Measurements from ENCODE around the gene WNT5A. TPM values are rescaled to one million over a fixed set of nuclear protein-coding genes. Genes with fewer than 3 reads are reported as not detected.

The WNT5A gene
- total RNA-seq, 1 experiment from 2014 or later: 1.1 TPM

DNA sequence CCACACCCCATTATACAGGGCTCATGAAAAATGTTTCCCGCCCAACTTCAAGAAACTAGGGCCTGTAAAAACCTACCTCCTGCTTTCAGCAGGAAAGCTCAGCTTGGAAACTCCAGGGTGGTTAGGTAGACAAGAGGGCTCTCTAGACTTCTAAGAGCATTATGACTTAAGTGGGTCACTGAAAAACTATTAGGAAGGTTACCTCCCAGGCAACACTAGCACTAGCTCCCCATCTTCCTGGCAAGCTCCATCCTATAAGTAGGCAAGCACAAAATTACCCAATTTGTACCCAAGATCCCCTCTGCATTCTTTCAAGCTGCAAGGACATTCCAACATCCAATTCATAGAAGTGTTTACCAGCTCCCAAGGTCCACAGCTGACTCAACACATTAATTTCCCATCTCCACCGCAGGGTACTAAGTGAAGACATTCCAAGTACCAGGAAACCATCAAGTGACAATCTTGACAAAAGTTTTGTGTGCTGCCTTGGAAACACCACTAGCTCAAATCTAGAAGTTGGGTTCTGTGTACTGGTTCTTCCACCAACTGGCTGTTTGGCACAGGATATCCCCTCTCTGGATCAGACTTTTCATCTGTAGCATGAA lies 46.9 kb downstream of the WNT5A start:
- no peak overlapping the region for H3K27ac Mint-ChIP-seq
- Histone ChIP-seq H3K4me1 (ENCODE audit: insufficient read depth, low read length) (no peaks in the 10 kb centered on the region), H3K27me3 (ENCODE audit: insufficient read depth, low read length) (no peaks in the 10 kb centered on the region), H3T11ph (ENCODE audit: low read length) (no peak overlapping the region), H2BK20ac (ENCODE audit: low read depth, low read length, poor library complexity, severe bottlenecking) (no peak overlapping the region), H2BK120ac (ENCODE audit: low read depth, low read length, poor library complexity, severe bottlenecking) (no peak overlapping the region), H3K4me2 (ENCODE audit: insufficient read depth, insufficient read length, low read length) (no peak overlapping the region), H4K91ac (ENCODE audit: insufficient read length, low read depth, low read length) (no peak overlapping the region), H3K4ac (ENCODE audit: low read depth, low read length) (no peak overlapping the region), H3K23ac (ENCODE audit: insufficient read length, low read depth, low read length) (no peak overlapping the region), H3K79me1 (ENCODE audit: insufficient read depth, low read depth, low read length, poor library complexity, severe bottlenecking) (no peaks in the 10 kb centered on the region), H3K56ac (ENCODE audit: insufficient read length, low read depth, low read length) (no peak overlapping the region), H2BK12ac (ENCODE audit: insufficient read length, low read depth, low read length) (no peak overlapping the region), H3K23me2 (ENCODE audit: insufficient read length, low read depth, low read length, poor library complexity, severe bottlenecking) (no peaks in the 10 kb centered on the region), H3K27ac (ENCODE audit: insufficient read length, low read depth, low read length) (no peak overlapping the region), H4K20me1 (ENCODE audit: control insufficient read depth, insufficient read depth, insufficient read length) (no peaks in the 10 kb centered on the region), H2BK5ac (ENCODE audit: insufficient read length, low read length) (no peak overlapping the region), H3K9me3 (ENCODE audit: control insufficient read depth, low read depth, low read length) (no peaks in the 10 kb centered on the region), H3K14ac (ENCODE audit: insufficient read depth, low read length) (no peak overlapping the region), H3K79me2 (ENCODE audit: insufficient read depth, low read length) (no peaks in the 10 kb centered on the region), H2AFZ (ENCODE audit: low read length) (no peak overlapping the region), H2AK5ac (ENCODE audit: insufficient read length, low read length) (no peak overlapping the region), H3K9ac (ENCODE audit: extremely low read depth, insufficient read length, low read length) (no peak overlapping the region), H4K8ac (replicated peaks; ENCODE audit: insufficient read length, low read depth, low read length) (no peak overlapping the region), H3K18ac (ENCODE audit: insufficient read length, low read depth, low read length) (no peak overlapping the region), H4K5ac (ENCODE audit: insufficient read length, low read depth, low read length) (no peak overlapping the region), H2BK15ac (ENCODE audit: low read depth, low read length) (no peak overlapping the region)
- no peaks in the 10 kb centered on the region for H3K4me1 Mint-ChIP-seq
- no peaks in the 10 kb centered on the region for H3K36me3 Mint-ChIP-seq (ENCODE audit: insufficient read depth in 1 of 3, low read depth in 3 of 3)
- TF ChIP-seq CTCF (conservative IDR thresholded peaks at IDR 0.05): no peak
- H3K27me3 Mint-ChIP-seq (ENCODE audit: low read depth): peaks cover 8% of the 10 kb centered on the region
- no peaks in the 10 kb centered on the region for H3K9me3 Mint-ChIP-seq
- DNase-seq: no peak
- no peak overlapping the region for H3K4me3 Mint-ChIP-seq
- WGBS (ENCODE audit: extremely low coverage, insufficient read length, low lambda C conversion rate): no CpG with 5 or more reads among the region's 2 CpGs

Measured in H9 (cell line).